Stimulated activated CD4-positive, alpha-beta T cell treated with anti-CD3 and anti-CD28 coated beads, Interleukin-2, amount 100 ng/mL, for 48 hours (primary cell): ENCODE results near the gene LRIG3.

Experiments
- DNase-seq, 2 donors: peaks; one replicate each; pipeline ENCODE4 v3.0.0-alpha.2; 2020

LRIG3 gene

DNA sequence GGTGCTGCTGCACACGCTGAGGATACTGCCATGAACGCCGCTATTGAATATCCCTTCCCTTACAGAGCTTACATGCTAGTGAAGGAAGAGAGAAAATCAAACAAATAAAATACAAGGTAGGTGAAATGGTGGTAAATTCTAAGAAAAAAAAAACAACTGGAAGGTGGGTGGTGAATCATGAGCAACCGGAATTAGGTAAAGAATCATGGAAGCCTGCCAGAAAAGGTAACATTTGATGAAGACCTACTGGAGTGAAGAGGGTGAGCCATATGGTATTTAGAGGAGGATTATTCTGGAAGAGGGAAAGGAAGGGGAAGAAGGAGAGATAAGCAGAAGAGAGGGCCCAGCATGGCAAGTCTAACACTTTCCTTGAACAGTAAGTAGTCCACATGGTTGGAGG lies 76.1 kb downstream of the LRIG3 start:
- DNase-seq, result no peak

GRCh38 chr12:58841058-58841798 lies 79.1 kb downstream of the LRIG3 start:
- DNase-seq, result no peak

DNA sequence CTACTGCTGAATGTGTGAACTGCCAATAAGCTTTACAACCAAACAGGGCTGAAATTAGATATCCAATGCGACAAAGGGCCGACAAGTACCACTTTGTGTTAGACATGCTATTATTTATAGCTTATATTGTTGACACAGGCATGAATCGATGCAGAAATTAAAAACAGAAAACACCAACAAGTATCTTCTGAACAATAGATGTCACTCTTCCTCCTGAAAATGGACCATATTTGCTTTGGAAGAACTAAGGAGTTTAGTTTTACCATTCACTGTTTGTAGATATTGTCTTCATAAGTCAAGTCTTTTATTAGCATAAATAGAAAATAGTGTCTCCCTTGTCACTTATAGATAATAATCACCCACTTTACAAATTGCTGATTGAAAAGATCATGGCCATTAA lies 86.5 kb downstream of the LRIG3 start:
- no peak for DNase-seq

- no peak for DNase-seq
Observed at GRCh38 chr12:58832920-58833319, 87.4 kb downstream of the LRIG3 start.
